GM12892 (cell line): Measurements from ENCODE around the gene PRICKLE4.

Experiments used
- POLR2A ChIP-seq: IDR thresholded peaks from 2 replicates; pipeline ENCODE4 v1.6.1; 2011; ENCODE audit warnings: low read depth, low read length, control low read depth
- POLR2AphosphoS5 ChIP-seq: IDR thresholded peaks from 2 replicates; pipeline ENCODE4 v1.6.1; 2011; ENCODE audit warnings: low read depth, low read length, control low read depth
- TAF1 ChIP-seq: IDR thresholded peaks from 2 replicates; pipeline ENCODE4 v1.6.1; 2011; ENCODE audit warnings: low read depth, mild to moderate bottlenecking, control low read depth, low read length, borderline replicate concordance

GRCh38 chr6:41750374-41750773 lies 30.2 kb upstream of the PRICKLE4 start:
- no peak for TF ChIP-seq POLR2A
- TF ChIP-seq POLR2AphosphoS5, result no peak
- no peak for TF ChIP-seq TAF1
